Activated CD8-positive, alpha-beta memory T cell treated with anti-CD3 and anti-CD28 coated beads for 24 hours (primary cell): ENCODE measurements around the gene PCYT2.
"Not testable (repeated sequence)": the region's sequence is repeated elsewhere in the genome, so short reads cannot be mapped to it uniquely, and the experiment has no call there.

Experiments
- DNase-seq: peaks from one replicate; pipeline ENCODE4 v3.0.0-alpha.2; 2020

PCYT2 gene

DNA sequence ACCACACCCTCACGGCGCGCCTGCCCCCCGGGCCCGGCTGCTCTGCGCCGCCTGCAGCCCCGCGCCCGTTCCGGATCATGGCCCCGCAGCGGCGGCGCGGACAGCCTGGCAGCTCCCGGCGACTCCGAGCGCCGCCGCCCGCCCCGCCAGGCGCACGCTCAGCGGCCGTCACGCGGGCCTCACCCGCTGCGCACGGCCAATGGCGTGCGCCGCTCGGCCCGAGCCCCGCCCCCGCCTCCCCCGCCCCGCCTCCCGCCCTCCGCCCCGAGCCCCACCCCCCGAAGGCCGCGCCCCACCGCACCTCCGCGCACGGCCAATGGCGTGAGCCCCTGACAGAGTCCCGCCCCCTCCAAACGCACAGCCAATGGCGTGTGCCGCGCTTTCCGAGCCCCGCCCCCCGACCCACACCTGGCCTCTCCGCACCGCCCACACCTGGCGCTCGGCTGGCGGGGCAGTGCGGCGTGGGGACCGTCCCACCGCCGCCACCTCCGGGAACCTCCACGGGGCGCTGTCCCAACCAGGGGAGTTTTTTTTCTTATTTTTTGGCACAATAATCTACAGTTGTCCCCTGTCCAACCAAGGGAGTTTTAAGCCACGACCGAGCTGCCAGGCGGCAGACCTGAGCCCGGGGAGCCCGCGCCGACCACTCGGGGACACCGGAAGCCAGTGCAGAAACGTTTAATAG lies at the start of gene PCYT2:
Gene PCYT2, minus strand, starts transcription at position 123 of the 685 bp plus-strand sequence. Its CDS starts 44 bp downstream, at position 79.
- DNase-seq: peak; percentile 95

DNA sequence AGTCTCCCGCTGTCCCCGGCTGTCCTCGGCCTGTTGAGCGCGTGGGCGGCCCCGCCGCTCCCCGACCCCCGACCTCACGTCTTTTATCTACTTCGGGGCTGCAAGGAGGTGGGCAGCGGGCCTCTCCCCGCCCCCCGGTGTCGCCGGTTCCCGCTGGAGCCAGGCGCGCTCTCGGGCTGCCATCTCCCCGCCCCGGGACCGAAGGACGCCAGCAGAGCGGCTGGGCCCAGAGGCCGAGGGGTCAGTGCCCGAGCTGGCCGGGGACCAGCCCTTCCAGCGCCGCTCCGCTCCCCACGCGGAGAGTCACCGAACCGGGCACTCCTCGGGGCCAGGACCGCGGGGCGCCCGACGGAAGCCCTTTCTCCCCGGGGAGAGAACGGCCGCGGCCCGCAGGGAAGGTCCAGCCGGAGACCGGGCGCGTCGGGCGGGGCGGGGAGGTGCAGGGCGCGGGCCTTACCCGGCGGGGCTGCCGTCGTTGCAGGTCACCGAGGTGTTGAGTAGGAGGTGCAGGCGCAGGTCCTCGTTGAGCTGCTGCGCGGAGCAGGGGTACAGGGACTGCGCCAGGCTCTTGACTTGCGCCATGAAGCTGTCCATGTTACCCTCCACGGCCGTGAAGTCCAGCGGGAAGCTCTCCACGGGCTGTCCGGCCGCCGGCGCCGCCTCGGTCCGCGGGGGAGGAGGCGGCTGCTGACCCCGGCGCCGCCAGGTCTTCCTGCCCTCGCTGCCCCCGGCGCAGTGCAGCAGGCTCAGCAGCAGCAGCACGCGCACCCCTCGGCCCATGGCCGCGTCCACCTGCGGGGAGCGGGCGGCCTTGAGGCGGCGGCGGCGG lies 49.1 kb upstream of the PCYT2 start:
- DNase-seq: no peak

DNA sequence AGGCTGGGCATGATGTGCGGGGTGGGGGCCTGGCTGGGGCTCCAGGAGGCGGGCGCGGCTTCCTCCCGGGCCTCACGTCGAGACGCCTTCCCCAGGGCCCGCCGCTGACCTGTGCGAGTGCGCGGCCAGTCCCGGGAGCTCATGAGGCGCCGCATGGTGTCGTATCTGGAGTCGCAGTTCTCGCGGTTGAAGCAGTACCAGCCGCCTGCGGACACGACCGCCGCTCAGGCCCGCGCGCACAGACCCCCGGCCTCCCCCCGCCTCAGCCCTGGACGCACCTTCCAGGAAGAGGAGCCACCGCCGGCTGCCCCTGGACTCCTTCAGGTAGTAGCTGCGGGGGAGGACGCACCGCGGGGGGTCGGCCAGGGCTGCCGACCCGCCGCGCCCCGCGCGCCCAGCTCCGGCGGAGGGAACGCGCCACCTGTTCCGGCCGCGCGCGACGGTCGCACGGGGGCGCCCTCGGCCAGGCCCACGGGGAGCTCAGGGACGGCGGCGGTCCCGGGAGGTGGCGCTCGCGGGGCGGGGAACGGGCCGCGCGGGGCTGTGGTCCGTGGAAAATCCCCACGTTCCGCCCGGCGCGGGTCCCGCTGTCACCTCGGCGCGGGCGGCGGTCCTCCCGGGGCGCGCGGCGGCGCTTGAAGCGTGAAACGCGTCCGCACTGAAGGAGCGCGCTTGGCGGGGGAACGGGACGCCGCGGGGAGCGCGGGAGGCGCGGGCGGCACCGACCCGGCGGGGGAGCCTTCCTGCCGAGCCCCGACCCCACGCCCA lies 48.3 kb upstream of the PCYT2 start:
- DNase-seq: peak; percentile 92

DNA sequence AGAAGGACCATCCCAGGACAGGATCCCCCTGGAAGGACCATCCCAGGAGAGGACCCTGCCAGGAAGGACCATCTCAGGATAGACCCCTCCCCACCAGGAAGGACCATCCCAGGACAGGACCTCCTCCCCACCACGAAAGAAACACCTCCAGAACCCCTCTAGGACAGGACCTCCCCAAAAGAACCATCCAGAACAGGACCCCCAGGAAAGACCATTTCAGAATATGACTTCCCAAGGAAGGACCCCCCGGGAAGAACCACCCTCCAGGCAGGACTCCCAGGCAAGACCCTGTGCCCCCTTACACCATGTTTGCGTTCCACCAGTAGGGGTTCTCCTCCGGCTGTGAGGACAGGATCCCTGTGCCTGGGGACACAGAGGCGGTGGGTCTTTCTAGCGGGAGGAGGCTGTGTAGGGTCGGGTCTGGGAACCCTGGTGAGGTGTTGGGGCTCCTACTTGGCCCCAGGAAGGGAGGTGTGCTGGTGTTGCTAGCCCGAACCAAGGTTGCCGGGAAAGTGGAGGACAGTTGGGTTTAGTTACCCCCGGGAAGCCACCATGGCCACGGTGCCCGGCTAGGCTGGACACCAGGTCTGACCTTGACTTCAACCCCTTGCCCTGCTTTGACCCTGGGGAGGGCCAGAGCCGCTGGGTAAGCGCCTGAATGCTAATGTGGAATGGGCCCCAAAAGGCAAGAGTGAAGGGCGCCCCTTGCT lies 47.6 kb upstream of the PCYT2 start:
- DNase-seq: peak; percentile 57

DNA sequence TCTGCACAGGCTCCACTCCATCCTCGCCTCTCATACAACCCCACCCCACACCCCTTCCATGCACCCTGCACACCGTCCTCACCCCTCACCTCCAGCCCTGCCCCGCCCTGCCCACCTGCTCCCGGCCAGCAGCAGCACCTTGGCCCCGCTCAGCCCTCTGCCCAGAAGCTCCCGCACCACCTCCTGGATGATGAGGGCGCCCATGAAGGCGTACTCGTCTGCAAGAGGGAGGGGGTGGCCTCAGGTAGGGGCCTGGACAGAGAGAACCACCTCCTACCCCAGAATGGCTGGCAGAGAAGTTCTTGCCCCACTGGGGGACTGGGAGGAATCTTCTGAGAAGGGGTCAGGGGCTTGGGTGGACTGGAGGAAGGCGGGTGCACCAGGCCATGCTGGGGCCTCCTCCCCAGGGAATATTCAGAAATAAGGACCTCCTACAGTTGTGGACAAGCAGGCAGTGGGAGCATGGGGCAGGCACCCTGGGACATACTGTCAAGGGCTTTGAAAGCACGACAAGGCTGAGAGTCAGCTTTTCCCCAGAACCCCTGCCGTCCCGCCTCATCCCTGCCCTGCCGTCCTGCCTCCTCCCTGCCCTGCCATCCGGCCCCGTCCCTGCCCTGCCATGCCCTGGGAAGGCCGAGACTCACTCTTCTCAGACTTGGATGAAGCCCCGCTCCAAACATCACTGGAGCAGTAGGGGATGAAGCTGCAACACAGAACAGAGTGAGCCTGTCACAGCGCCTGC lies 46.7 kb upstream of the PCYT2 start:
- DNase-seq: no peak

DNA sequence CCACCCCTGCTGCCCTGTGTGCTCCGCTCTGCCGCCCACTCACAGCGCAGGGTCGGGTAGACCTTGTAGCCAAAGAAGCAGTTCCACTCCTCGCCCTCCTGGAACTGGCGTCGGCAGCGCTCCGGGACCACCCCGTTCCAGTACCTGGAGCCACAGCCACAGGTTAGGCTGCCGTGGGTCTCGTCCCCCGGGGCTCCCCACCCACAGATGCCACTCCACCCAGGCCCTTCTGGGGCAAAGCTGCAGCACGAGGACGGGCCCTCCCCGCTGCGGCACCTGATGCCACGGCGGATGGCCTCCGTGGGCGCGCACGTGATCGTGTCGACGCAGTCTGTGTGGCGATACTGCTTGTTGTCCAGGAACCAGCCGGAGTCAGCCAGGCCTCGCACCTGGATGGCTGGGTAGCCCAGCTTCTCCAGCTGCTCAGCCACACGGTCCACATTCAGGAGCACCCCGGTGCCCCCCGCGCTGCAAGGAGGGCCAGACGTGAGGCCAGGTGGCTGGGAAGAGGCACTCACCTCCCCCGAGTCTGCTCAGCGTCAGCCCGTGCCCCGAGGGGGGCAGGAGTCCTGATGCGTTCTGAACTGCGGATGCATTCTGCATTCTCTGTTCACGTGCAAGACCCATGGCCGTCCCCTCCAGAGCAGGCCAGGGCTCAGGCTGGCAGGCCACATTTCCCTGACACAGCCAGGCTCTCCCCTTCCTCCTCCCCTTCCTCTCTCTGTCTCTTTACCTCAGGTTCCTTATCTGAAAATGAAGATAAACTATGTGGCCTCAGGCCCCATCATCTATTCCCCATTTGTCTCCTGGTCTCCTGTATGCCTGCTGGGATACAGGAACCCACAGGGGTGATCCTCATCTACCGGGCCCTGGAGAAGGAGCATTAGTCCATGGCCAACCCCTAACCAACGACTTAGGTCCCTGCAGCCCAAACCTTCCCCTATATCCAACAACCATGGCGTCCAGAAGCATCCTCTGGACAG lies 45.7 kb upstream of the PCYT2 start:
- DNase-seq: no peak

DNA sequence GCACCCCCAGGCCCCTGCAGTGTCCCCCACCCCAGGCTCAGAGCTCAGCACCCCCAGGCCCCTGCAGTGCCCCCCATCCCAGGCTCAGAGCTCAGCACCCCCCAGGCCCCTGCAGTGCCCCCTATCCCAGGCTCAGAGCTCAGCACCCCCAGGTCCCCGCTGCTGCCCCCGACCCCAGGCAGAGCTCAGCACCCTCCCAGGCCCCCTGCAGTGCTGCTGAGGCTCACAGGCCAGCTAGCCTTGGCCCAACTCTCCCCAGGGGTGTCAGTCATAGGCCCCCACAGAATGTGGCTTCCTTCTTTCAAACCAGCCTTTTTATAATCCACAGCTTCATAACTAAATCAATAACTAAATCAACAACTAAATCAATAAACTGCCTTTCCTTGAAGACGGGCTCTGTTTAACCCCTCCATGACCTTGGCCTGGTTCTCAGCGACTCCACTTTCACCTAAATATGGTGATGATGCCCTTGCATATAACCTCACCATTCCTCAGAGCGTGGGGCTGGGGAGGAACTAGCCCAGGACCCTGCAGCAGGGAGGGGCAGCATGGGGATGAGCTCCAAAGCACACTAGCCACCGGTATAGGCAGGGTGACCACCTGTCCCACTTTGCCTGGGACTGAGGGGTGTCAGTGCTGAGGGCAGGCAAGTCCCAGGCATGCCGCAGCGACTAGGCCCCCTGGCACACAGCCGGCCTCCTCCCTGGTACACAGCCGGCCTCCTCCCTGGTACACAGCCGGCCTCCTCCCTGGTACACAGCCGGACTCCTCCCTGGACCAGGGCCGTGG lies 44.8 kb upstream of the PCYT2 start:
- no peak for DNase-seq

DNA sequence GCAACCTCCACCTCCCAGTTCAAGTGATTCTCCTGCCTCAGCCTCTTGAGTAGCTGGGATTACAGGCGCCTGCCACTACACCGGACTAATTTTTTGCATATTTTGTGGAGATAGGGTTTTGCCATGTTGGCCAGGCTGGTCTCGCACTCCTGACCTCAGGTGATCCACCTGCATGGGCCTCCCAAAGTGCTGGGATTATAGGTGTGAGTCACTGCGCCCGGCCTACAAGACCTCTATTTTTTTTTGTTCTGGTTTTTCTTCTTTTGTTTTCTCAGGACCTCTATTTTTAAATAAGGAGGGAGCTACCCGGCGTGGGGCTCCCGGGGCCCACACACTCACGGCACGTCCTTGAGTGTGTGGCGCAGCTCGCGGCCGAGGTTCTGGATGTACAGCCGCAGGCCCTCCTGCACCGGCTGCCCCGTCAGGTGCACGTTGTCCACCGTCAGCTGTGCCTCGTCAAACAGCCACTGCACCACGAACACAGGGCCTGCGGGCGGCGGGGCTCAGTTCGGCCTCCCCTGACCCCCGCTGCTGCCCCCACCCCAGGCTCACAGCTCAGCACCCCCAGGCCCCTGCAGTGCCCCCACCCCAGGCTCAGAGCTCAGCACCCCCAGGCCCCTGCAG lies 44.0 kb upstream of the PCYT2 start:
- DNase-seq: no peak

DNA sequence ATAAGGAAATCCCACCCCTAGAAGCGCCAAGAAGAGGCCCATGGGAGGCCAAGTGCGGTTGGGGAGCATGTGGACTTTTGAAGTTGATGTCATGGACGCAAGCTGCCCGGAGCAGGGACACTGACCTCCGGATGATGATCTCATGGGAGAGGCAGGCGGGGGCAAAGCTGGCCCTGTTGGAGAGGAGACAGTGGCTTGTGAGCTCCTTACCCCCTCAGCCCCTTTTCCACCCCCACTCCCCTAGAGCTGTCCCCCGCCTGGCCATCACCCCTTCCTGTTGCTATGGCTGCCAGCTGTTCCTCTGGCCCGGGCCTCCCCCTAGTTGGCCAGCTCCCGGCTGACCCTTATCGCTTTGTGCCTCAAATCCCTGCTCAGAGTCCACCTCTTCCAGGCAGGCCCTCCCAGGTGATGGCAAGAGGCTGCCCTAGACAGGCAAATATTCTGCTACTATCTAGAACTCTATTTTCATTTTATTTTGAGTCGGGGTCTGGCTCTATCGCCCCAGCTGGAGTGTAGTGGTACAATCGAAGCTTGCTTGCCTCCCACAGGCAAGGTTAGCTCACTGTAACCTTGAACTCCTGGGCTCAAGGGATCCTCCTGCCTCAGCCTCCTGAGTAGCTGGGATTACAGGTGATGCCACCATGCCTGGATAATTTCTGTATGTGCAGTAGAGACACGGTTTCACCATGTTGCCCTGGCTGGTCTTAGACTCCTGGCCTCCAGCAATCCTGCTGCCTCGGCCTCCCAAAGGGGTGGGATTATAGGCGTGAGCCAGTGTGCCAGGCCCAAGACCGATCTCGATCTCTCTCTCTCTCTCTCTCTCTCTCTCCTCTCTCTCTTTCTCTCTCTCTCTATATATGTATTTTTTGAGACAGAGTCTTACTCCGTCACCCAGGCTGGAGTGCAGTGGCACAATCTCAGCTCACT lies 43.2 kb upstream of the PCYT2 start:
- no peak for DNase-seq

DNA sequence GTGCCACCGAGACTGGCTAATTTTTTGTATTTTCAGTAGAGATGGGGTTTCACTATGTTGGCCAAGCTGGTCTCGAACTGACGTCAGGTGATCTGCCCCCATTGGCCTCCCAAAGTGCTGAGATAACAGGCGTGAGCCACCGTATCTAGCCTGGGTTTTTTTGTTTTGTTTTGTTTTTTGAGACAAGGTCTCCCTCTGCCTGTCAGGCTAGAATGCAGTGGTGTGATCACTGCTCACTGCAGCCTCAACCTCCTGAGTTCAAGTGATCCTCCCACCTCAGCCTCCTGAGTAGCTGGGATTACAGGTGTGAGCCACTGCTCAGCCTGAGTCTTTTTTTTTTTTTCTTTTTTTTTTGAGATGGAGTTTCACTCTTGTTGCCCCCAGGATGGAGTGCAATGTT lies 42.2 kb upstream of the PCYT2 start:
- not testable (repeated sequence) for DNase-seq

DNA sequence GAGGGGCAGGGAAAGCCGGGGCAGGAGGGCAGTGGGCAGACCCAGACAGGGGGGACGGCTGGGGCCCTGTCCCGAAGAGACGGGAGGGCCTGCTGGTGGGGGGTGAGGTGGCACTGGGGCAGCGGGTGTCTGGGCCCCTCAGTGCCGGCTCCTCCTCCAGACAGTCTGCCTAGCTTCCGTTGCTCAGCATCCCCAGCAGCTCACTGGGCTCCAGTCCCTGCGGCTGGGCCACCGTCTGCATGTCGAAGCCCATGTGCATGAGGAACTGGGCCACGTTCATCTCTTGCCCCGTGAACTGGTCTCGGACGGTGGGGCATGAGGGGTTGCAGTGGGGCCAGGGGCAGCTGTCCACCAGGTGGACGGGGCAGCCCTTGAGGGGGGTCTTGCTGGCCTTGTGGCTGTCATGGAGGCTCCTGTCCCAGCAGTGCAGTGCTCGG lies 41.6 kb upstream of the PCYT2 start:
- no peak for DNase-seq

DNA sequence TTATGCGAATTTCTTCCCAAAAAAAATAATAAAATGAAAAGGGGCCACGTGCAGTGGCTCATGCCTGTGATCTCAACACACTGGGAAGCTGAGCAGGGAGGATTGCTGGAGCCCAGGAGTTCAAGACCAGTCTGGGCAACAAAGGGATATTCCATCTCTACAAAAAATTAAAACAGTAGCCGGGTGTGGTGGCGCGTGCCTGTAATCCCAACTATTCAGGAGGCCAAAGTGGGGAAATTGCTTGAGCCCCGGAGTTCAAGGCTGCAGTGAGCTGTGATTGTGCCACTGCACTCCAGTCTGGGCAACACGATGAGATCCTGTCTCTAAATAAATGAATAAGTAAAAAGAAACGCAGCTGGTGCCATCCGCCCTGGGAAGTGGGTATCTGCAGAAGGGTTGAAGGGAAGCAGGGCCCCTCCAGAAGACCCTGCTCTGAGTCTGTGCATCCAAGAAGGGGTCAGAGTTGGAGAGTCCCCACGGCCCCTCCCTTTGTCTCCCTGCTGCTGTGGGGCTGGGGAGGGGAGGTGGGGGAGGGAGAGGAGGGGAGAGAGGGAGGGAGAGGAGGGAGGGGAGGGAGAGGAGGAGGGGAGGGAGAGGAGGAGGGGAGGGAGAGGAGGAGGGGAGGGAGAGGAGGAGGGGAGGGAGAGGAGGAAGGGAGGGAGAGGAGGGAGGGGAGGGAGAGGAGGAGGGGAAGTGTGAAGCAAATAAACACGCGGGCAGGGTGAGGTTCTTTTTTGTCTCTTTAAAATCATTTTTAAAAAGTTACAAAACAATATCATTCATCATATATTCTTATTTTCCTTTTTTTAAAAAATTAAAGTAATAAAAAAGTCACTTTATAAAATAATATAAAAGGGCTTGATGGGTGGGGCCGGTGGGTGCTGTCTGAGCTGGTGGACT lies 40.8 kb upstream of the PCYT2 start:
- DNase-seq: no peak

DNA sequence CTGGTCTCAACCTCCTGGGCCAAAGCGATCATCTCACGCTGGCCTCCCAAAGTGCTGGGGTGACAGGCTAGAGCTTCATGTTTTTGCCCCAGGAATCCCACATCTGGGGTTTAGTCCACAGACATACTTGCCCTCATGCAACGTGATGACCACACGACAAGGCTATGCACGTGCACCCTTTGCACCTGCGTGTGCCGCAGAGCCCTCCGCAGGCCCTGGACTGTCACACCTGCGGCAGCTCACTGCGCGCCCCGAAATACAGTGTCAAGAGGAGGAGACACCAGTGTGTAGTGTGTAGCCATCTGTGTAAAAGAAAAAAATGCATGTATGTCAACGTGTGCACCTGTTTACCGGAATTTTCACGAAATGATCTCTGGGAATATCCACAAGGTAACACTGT lies 39.3 kb upstream of the PCYT2 start:
- no peak for DNase-seq

DNA sequence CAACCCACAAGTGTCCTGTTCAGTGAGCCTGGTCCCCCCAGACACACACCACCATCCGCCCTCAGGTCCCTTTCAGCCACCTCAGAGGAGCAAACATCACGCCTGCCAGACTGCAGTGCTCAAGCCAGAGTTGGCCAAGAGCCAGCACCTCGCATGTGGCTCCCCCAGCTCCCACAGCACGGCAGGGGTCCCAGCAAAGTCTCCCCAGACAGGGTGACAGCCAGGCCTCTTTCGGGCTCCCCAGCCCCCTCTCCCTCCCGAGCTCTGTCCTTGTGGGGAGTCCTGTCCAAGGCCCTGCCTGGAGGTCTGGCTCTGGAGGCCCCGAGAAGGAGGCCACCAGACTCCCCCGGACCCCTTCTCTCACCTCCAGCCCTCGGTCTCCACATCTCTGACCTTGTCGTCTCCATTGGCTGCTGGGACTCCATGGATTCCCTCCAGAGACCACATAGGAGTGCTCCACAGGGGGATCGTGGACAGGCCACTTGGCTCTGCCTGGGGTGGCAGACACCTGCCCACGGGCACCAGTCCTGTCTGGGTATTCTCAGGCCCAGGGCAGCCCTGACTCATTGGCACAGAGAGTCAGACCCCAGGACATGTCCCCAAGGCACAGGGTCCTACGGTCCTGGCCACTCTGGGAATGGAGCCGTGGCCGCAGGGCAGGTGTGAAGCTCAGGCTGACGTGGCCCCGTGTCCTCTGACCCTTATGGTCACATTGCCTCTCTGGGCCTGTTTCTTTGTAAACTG lies 37.6 kb upstream of the PCYT2 start:
- DNase-seq: no peak

DNA sequence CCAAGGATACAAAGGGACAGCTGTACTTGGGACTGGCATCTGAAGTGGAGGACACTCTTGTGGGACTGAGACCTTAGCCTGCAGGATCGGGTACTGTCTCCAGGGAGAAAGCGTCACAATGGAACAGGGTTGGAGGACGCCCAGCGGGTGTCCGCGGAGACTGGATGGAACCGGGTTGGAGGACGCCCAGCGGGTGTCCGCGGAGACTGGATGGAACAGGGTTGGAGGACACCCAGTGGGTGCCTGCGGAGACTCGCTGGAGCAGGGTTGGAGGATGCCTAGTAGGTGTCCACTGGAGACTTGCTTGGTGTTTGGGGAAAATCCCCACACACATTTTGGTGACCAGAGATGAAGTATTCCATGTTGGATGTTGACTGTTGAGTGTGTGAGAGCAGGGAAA lies 36.0 kb upstream of the PCYT2 start, which contains the start of gene MYADML2:
Gene MYADML2, minus strand, starts transcription at position 45 of the 400 bp plus-strand sequence. CDS start 5,492 bp downstream, outside the sequence.
- no peak for DNase-seq

DNA sequence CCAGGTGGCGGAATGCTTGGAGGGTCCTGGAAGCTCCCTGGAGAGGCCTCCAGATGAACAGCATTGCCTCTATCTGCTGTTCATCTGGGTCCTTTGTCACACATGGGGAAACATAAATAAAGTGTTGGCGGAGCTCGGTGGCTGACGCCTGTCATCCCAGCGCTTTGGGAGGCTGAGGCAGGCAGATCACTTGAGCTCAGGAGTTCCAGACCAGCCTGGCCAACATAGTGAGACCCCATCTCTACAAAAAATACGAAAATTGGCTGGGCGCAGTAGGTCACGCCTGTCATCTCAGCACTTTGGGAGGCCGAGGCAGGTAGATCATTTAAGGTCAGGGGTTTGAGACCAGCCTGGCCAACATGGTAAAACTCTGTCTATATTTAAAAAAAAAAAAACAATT lies 33.7 kb upstream of the PCYT2 start:
- DNase-seq: no peak
